ENCODE measurements around the gene FAM9B.

Gene FAM9B

GRCh38 chrX:9055354-9055753, 21.4 kb upstream of the FAM9B start:
- H3K18ac ChIP-seq (ENCODE audit: low read length): no peak overlapping the region
- H3K14ac ChIP-seq (ENCODE audit: low read length): no peak overlapping the region
- no peak overlapping the region for H2BK120ac ChIP-seq (ENCODE audit: insufficient read depth, low read length, poor library complexity)
- no peak overlapping the region for H3K4me3 ChIP-seq (ENCODE audit: low read depth, low read length)
- no peak overlapping the region for H4K91ac ChIP-seq (ENCODE audit: low read depth, low read length)
- H3K9ac ChIP-seq (ENCODE audit: low read length): no peak overlapping the region
- H2AK5ac ChIP-seq (ENCODE audit: low read length): no peak overlapping the region
- no CpG with 5 or more reads among the region's 2 CpGs for WGBS (ENCODE audit: extremely low coverage, insufficient coverage, insufficient read length)
- no peak overlapping the region for H4K8ac ChIP-seq (ENCODE audit: low read depth, low read length)
- H3K9me3 ChIP-seq (ENCODE audit: insufficient read depth, low read depth, low read length): no peaks in the 10 kb centered on the region
- no peaks in the 10 kb centered on the region for H3K4me1 ChIP-seq (ENCODE audit: control insufficient read depth in 1 of 2, insufficient read depth in 2 of 2, low read length in 2 of 2)
- no peak overlapping the region for H3K4ac ChIP-seq (ENCODE audit: low read depth, low read length)
- no peaks in the 10 kb centered on the region for H3K79me2 ChIP-seq (ENCODE audit: control insufficient read depth, insufficient read depth, low read length, poor library complexity)
- H3K36me3 ChIP-seq (ENCODE audit: control insufficient read depth in 1 of 2, insufficient read depth in 2 of 2, low read length in 2 of 2): no peaks in the 10 kb centered on the region
- no peak overlapping the region for H2BK5ac ChIP-seq (ENCODE audit: low read depth, low read length, poor library complexity)
- DNase-seq: no peak
- no peak overlapping the region for H2BK12ac ChIP-seq (ENCODE audit: low read length)
- H2AFZ ChIP-seq (ENCODE audit: insufficient read depth, low read length, poor library complexity): no peak overlapping the region
- no peak overlapping the region for H3K4me2 ChIP-seq (ENCODE audit: low read length)
- no peak overlapping the region for H3K27ac ChIP-seq (ENCODE audit: low read depth, low read length)
- no peak overlapping the region for H3K23ac ChIP-seq (ENCODE audit: low read length)
- no peaks in the 10 kb centered on the region for H3K79me1 ChIP-seq (ENCODE audit: low read length)
- H4K12ac ChIP-seq (ENCODE audit: low read depth, low read length): no peak overlapping the region
- no peaks in the 10 kb centered on the region for H3K27me3 ChIP-seq (ENCODE audit: insufficient read depth, low read length)

DNA sequence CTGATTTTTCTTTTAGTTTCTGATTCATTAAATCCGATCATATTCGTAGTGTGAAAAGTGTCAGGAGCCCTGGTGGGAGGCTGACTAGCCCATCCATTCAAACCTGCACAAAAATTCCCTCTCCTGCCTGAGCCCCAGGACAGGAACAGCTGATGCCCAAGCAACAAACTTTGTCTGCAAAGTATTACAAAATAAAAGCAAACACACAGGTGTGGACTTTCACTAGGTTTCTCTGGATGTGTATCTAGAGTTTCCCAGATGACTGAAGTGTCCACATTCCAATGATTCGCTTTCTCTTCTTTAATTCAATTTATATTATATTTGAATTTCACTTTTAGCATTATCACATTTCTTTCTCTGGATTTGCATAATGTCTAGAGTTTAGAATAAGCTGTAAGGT, 18.2 kb upstream of the FAM9B start:
- Histone ChIP-seq H2AK5ac (ENCODE audit: low read length) (no peak overlapping the region), H2BK12ac (ENCODE audit: low read length) (no peak overlapping the region), H3K4me2 (ENCODE audit: low read length) (no peak overlapping the region), H3K79me1 (ENCODE audit: low read length) (no peaks in the 10 kb centered on the region), H3K23ac (ENCODE audit: low read length) (no peak overlapping the region), H4K91ac (ENCODE audit: low read depth, low read length) (no peak overlapping the region), H3K9ac (ENCODE audit: low read length) (no peak overlapping the region), H3K14ac (ENCODE audit: low read length) (no peak overlapping the region), H2AFZ (ENCODE audit: insufficient read depth, low read length, poor library complexity) (no peak overlapping the region), H4K8ac (ENCODE audit: low read depth, low read length) (no peak overlapping the region), H2BK120ac (ENCODE audit: insufficient read depth, low read length, poor library complexity) (no peak overlapping the region), H3K36me3 (ENCODE audit: control insufficient read depth in 1 of 2, insufficient read depth in 2 of 2, low read length in 2 of 2) (no peaks in the 10 kb centered on the region), H4K12ac (ENCODE audit: low read depth, low read length) (no peak overlapping the region), H3K27ac (ENCODE audit: low read depth, low read length) (no peak overlapping the region), H3K4ac (ENCODE audit: low read depth, low read length) (no peak overlapping the region), H3K4me3 (ENCODE audit: low read depth, low read length) (no peak overlapping the region), H3K4me1 (ENCODE audit: control insufficient read depth in 1 of 2, insufficient read depth in 2 of 2, low read length in 2 of 2) (no peaks in the 10 kb centered on the region), H3K27me3 (ENCODE audit: insufficient read depth, low read length) (no peaks in the 10 kb centered on the region), H3K9me3 (ENCODE audit: insufficient read depth, low read depth, low read length) (no peaks in the 10 kb centered on the region), H2BK5ac (ENCODE audit: low read depth, low read length, poor library complexity) (no peak overlapping the region), H3K18ac (ENCODE audit: low read length) (no peak overlapping the region), H3K79me2 (ENCODE audit: control insufficient read depth, insufficient read depth, low read length, poor library complexity) (no peaks in the 10 kb centered on the region)
- DNase-seq: no peak
- no CpG with 5 or more reads among the region's 3 CpGs for WGBS (ENCODE audit: extremely low coverage, insufficient coverage, insufficient read length)

GRCh38 chrX:9050331-9050730, 16.4 kb upstream of the FAM9B start:
- no peaks in the 10 kb centered on the region for H3K79me1 ChIP-seq (ENCODE audit: low read length)
- no peak overlapping the region for H2BK5ac ChIP-seq (ENCODE audit: low read depth, low read length, poor library complexity)
- H3K18ac ChIP-seq (ENCODE audit: low read length): no peak overlapping the region
- no peak overlapping the region for H3K4me2 ChIP-seq (ENCODE audit: low read length)
- H2BK120ac ChIP-seq (ENCODE audit: insufficient read depth, low read length, poor library complexity): no peak overlapping the region
- DNase-seq: no peak
- no peak overlapping the region for H3K14ac ChIP-seq (ENCODE audit: low read length)
- no peaks in the 10 kb centered on the region for H3K79me2 ChIP-seq (ENCODE audit: control insufficient read depth, insufficient read depth, low read length, poor library complexity)
- H2AK5ac ChIP-seq (ENCODE audit: low read length): no peak overlapping the region
- WGBS (ENCODE audit: extremely low coverage, insufficient coverage, insufficient read length): no CpG with 5 or more reads among the region's 3 CpGs
- no peak overlapping the region for H3K27ac ChIP-seq (ENCODE audit: low read depth, low read length)
- no peak overlapping the region for H4K12ac ChIP-seq (ENCODE audit: low read depth, low read length)
- H3K4me3 ChIP-seq (ENCODE audit: low read depth, low read length): no peak overlapping the region
- H3K9ac ChIP-seq (ENCODE audit: low read length): no peak overlapping the region
- no peaks in the 10 kb centered on the region for H3K36me3 ChIP-seq (ENCODE audit: control insufficient read depth in 1 of 2, insufficient read depth in 2 of 2, low read length in 2 of 2)
- H3K27me3 ChIP-seq (ENCODE audit: insufficient read depth, low read length): no peaks in the 10 kb centered on the region
- no peaks in the 10 kb centered on the region for H3K9me3 ChIP-seq (ENCODE audit: insufficient read depth, low read depth, low read length)
- H3K4ac ChIP-seq (ENCODE audit: low read depth, low read length): no peak overlapping the region
- no peak overlapping the region for H3K23ac ChIP-seq (ENCODE audit: low read length)
- H4K91ac ChIP-seq (ENCODE audit: low read depth, low read length): no peak overlapping the region
- H2AFZ ChIP-seq (ENCODE audit: insufficient read depth, low read length, poor library complexity): no peak overlapping the region
- no peak overlapping the region for H2BK12ac ChIP-seq (ENCODE audit: low read length)
- H4K8ac ChIP-seq (ENCODE audit: low read depth, low read length): no peak overlapping the region
- H3K4me1 ChIP-seq (ENCODE audit: control insufficient read depth in 1 of 2, insufficient read depth in 2 of 2, low read length in 2 of 2): no peaks in the 10 kb centered on the region

- no peak overlapping the region for H2BK5ac ChIP-seq (ENCODE audit: low read depth, low read length, poor library complexity)
- no peak overlapping the region for H3K9ac ChIP-seq (ENCODE audit: low read length)
- H2AK5ac ChIP-seq (ENCODE audit: low read length): no peak overlapping the region
- H3K4me1 ChIP-seq (ENCODE audit: control insufficient read depth in 1 of 2, insufficient read depth in 2 of 2, low read length in 2 of 2): no peaks in the 10 kb centered on the region
- H3K4ac ChIP-seq (ENCODE audit: low read depth, low read length): no peak overlapping the region
- no peak overlapping the region for H3K18ac ChIP-seq (ENCODE audit: low read length)
- no peaks in the 10 kb centered on the region for H3K9me3 ChIP-seq (ENCODE audit: insufficient read depth, low read depth, low read length)
- H2BK12ac ChIP-seq (ENCODE audit: low read length): no peak overlapping the region
- H3K27ac ChIP-seq (ENCODE audit: low read depth, low read length): no peak overlapping the region
- no CpG with 5 or more reads among the region's 1 CpG for WGBS (ENCODE audit: extremely low coverage, insufficient coverage, insufficient read length)
- no peak overlapping the region for H4K12ac ChIP-seq (ENCODE audit: low read depth, low read length)
- H4K8ac ChIP-seq (ENCODE audit: low read depth, low read length): no peak overlapping the region
- H3K4me3 ChIP-seq (ENCODE audit: low read depth, low read length): no peak overlapping the region
- H3K14ac ChIP-seq (ENCODE audit: low read length): no peak overlapping the region
- no peak overlapping the region for H2BK120ac ChIP-seq (ENCODE audit: insufficient read depth, low read length, poor library complexity)
- no peak overlapping the region for H3K4me2 ChIP-seq (ENCODE audit: low read length)
- no peaks in the 10 kb centered on the region for H3K79me2 ChIP-seq (ENCODE audit: control insufficient read depth, insufficient read depth, low read length, poor library complexity)
- no peaks in the 10 kb centered on the region for H3K36me3 ChIP-seq (ENCODE audit: control insufficient read depth in 1 of 2, insufficient read depth in 2 of 2, low read length in 2 of 2)
- no peak overlapping the region for H3K23ac ChIP-seq (ENCODE audit: low read length)
- no peak overlapping the region for H2AFZ ChIP-seq (ENCODE audit: insufficient read depth, low read length, poor library complexity)
- no peak for DNase-seq
- H3K79me1 ChIP-seq (ENCODE audit: low read length): no peaks in the 10 kb centered on the region
- no peak overlapping the region for H4K91ac ChIP-seq (ENCODE audit: low read depth, low read length)
- no peaks in the 10 kb centered on the region for H3K27me3 ChIP-seq (ENCODE audit: insufficient read depth, low read length)
Measured at GRCh38 chrX:9048801-9049200, 14.9 kb upstream of the FAM9B start.
